Activated T-helper 1 cell treated with Interleukin-2 at 50 U/mL for 16 hours (primary cell): ENCODE measurements around the gene MYO3B.
"Not testable (repeated sequence)": the region's sequence is repeated elsewhere in the genome, so short reads cannot be mapped to it uniquely, and the experiment has no call there.

Source experiments
- DNase-seq: peaks from one replicate; pipeline ENCODE4 v3.0.0-alpha.2; 2020; ENCODE audit warnings: low read depth

The MYO3B gene

GRCh38 chr2:170208967-170209366 lies 31.0 kb downstream of the MYO3B start:
- no peak for DNase-seq

GRCh38 chr2:170212625-170213280 lies 34.8 kb downstream of the MYO3B start:
- DNase-seq = no peak

DNA sequence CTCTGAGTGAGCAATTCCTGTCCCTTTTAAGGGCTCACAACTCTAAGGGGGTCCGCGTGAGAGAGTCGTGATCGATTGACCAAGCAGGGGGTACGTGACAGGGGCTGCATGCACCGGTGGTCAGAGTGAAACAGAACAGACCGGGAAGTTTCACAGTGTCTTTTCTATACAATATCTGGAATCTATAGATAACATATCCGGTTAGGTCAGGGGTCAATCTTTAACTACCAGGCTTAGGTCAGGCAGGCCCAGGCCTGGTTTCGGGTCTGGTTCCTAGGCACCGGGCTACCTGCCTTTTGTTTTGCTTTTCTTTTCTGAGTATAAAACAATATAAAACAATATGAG lies 35.3 kb downstream of the MYO3B start:
- DNase-seq = not testable (repeated sequence)

GRCh38 chr2:170213651-170214050 lies 35.7 kb downstream of the MYO3B start:
- no peak for DNase-seq

GRCh38 chr2:170214309-170214948 lies 36.5 kb downstream of the MYO3B start:
- DNase-seq = no peak

DNA sequence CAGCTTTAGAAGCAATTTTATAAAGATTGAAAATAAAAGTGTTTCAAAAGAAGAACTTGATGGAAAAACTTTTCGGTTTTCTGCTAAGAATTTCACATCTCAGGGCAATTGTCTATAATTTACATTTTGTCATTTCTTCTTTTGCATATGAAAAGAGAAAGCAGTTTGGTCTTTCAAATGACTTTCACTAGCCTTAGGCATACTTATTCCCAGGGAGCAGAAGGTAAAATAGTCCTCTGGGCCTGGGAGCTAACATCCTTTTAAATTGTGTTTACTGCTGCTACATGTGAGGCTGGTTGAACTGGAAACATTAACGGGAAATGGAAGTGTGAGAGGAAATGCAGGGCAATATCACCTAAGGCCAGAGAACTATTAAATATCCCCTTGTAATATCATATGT lies 37.1 kb downstream of the MYO3B start:
- DNase-seq = no peak

GRCh38 chr2:170216428-170216827 lies 38.5 kb downstream of the MYO3B start:
- no peak for DNase-seq

DNA sequence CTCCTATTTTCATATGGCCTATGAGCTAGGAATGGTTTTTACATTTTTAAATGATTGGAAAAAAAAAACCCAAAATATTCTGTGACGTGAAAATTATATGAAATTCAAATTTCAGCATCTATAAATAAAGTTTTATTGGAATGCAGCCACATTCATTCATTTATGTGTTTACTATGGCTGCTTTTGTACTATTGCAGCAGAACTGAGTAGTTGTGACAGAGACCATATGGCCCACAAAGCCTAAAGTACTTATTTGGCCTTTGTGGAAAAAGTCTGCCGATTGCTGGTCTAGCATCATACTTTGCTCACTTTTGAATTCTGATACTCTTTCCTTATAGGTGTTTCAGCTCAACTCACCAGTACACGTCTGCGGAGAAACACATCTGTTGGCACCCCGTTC lies 39.0 kb downstream of the MYO3B start:
- DNase-seq = no peak

- no peak for DNase-seq
Observed at GRCh38 chr2:170217778-170218251, 39.9 kb downstream of the MYO3B start.

DNA sequence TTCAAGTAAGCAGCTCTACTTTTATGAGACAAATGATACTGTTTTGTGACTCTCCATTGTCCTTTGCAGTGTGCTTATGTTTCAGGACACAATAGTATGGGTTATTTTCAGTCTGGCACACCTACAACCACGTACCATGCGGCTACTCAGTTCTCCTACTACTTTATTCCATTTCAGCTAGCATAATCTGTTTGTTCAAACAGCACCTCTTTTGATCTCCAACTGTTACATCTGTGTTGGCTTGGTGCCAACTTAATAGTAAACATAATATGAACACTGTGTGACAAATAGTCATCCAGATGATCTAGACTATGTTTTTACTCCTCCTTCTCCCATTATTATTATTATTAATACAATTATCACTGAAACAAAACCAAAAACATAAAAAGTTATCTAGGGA lies 40.5 kb downstream of the MYO3B start:
- no peak for DNase-seq

DNA sequence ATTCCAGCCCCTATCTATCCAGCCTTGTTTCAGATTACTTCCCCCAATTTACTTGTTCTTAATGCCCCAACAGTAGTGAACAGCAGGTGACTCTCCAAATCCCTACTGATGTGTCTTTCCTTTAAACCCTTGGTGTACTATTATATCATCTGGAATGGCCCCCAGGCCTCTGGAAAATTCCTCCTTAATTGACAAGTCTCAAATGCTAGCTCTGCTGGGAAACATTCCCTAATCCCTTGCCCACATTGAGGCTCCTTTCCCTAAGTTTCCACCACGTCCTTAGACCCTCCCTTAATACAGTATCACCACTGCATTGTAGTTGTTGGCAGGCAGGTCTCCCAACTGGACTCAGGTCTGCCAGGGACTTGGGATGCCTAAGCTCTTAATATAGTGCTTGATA lies 41.0 kb downstream of the MYO3B start:
- DNase-seq = no peak

DNA sequence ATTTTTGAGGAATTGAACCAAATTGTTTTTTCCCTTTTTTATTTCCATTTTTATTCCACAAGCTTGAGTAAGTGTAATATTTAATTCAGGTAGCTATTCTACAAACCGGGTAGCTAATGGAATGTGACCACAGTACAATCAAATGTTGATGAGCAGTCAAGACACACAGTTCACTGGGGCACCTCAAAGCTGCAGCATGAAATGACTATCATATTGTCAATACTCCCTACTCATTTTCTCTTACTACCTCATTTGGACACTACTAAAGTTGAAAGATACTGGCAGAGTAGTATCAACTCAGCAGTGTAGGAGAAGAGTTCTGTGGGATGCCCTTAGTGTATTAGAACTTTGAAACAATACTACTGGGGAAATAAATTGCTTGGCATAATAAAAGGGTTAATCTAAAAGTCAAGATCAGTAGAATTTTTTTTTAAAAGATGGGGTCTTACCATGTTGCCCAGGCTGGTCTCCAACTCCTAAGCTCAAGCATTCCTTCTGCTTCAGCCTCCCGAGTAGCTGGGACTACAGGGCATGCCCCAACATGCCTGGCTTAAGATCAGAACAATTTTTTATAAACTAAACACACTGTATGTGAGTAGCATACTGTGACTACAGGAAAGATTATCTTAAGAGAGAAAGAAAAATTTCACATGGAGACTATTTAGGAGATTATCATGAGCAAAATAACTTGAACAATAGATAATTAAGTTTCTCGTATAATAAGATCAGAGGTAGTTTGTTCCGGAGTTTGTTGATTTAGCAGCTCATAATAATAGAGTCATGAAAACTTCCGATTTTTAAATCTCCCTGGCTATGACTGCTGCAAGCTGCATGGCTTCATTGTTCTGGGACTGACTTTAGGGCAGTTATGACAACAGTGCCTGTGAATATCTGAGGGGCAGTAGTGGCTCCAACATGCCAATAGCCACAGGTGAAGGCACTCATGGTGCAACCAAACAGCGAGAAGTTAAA lies 43.7 kb downstream of the MYO3B start:
- DNase-seq = no peak

DNA sequence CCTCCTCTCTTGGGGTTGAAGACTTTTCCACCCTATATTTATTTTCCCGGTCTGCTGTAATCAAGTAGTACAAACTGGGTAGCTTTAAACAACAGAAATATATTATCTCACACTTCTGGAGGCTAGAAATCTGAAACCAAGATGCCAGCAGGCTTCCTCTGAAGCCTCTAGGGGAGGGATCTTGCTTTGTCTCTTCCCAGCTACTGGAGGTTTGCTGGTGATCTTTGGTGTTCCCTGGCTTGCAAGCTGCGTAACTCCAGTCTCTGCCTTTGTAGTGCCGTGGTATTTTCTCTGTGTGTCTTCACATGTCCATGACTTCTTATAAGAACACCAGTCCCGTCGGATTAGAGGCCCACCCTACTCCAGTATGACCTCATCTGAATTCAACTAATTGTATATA lies 44.4 kb downstream of the MYO3B start:
- no peak for DNase-seq

DNA sequence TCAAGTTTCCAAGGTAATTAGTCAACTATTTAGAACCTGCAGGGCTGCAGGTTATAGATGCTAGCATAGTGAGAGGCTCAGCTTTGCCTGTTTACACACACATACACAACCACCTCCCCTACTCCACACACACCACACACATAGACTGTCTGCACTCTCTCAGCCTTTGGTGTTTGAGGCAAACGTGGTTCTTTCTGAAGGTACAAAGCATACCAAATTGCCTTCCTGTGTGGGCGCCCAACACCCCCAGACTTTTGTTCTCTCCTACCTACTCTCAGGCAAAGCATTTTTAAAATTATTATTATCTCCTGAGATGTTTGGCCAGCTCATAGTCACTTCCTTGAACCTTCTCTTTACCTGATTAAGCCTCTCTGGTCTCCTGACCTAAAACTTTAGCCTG lies 44.9 kb downstream of the MYO3B start:
- DNase-seq = no peak

DNA sequence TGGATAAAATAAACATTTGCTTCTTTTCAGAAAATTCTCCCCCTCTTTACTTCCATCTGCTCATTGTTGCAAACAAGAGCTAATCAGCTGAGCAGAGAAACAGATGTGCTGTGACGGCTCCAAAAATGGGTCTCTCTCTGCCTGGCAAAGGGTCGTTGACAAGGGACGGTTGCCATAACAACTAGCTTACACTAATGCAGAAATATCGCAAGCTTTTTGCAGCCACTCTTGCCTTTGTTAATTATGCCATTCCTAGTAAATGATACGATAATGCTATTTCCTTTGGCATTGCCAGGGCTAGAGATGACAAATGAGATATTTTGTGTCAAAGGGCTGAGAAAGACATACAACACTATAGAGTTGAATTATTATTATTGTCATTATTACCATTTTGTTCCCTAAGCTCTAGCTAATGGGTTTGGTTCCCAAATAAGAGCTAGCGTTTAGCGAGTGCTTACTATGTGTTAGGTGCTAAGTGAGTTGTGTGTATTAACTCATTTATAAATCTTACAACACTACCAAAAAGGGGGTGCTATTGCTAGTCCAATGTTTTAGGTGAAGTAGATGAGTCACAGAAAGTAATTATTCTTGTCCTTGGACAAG lies 46.8 kb downstream of the MYO3B start:
- DNase-seq = no peak

- DNase-seq = no peak
Observed at GRCh38 chr2:170226216-170226615, 48.3 kb downstream of the MYO3B start.

DNA sequence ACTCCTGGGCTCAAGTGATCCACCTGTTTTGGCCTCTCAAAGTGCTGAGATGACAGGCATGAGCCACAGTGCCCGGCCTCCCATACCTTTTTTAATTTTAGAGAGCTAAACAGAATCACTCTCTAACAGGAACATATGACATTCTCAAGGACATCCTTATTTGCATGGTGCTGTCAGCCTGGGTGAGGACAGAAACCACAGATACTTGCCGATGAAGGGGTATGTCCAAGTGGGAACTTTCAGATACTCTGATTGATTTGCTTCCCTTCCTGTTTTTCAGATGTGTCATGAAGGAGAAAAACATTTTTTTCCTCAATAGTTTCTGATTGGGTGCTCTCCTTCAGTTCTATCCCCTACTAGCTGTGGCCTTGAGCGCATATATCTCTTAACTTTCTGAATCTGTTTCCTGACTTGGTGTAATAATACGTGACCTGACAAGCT lies 49.6 kb downstream of the MYO3B start:
- DNase-seq = no peak

GRCh38 chr2:170227951-170228350 lies 50.0 kb downstream of the MYO3B start:
- DNase-seq = no peak

GRCh38 chr2:170228429-170228828 lies 50.5 kb downstream of the MYO3B start:
- DNase-seq = no peak

DNA sequence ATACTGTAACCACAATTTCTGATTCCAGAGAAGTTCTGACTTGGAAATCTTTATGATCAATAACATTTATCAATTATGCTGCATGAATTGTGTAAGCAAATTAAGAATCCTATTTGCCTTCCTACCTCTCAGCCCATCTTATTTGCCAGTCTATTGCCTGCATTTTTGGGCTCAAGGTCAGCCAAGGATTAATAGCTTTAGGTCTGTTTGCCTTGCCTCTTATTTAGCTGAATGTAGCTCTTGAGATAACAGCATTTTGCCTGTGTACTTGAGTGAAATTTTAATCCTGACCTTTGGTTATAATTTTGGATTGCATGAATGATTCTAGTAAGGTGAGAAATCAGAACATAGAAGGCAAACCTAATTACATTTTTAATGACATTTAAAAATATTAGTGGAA lies 51.2 kb downstream of the MYO3B start:
- no peak for DNase-seq

- no peak for DNase-seq
Observed at GRCh38 chr2:170229744-170230143, 51.8 kb downstream of the MYO3B start.
